ENCODE measurements around the gene GNA12.

GRCh38 chr7:2798669-2799068 is 45.4 kb downstream of the GNA12 start:
- TF ChIP-seq, protein P1, sequence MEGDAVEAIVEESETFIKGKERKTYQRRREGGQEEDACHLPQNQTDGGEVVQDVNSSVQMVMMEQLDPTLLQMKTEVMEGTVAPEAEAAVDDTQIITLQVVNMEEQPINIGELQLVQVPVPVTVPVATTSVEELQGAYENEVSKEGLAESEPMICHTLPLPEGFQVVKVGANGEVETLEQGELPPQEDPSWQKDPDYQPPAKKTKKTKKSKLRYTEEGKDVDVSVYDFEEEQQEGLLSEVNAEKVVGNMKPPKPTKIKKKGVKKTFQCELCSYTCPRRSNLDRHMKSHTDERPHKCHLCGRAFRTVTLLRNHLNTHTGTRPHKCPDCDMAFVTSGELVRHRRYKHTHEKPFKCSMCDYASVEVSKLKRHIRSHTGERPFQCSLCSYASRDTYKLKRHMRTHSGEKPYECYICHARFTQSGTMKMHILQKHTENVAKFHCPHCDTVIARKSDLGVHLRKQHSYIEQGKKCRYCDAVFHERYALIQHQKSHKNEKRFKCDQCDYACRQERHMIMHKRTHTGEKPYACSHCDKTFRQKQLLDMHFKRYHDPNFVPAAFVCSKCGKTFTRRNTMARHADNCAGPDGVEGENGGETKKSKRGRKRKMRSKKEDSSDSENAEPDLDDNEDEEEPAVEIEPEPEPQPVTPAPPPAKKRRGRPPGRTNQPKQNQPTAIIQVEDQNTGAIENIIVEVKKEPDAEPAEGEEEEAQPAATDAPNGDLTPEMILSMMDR (IDR thresholded peaks at IDR 0.05; ENCODE audit: insufficient read depth, low read length), result no peak
- TF ChIP-seq, protein P2, sequence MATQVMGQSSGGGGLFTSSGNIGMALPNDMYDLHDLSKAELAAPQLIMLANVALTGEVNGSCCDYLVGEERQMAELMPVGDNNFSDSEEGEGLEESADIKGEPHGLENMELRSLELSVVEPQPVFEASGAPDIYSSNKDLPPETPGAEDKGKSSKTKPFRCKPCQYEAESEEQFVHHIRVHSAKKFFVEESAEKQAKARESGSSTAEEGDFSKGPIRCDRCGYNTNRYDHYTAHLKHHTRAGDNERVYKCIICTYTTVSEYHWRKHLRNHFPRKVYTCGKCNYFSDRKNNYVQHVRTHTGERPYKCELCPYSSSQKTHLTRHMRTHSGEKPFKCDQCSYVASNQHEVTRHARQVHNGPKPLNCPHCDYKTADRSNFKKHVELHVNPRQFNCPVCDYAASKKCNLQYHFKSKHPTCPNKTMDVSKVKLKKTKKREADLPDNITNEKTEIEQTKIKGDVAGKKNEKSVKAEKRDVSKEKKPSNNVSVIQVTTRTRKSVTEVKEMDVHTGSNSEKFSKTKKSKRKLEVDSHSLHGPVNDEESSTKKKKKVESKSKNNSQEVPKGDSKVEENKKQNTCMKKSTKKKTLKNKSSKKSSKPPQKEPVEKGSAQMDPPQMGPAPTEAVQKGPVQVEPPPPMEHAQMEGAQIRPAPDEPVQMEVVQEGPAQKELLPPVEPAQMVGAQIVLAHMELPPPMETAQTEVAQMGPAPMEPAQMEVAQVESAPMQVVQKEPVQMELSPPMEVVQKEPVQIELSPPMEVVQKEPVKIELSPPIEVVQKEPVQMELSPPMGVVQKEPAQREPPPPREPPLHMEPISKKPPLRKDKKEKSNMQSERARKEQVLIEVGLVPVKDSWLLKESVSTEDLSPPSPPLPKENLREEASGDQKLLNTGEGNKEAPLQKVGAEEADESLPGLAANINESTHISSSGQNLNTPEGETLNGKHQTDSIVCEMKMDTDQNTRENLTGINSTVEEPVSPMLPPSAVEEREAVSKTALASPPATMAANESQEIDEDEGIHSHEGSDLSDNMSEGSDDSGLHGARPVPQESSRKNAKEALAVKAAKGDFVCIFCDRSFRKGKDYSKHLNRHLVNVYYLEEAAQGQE (IDR thresholded peaks at IDR 0.05; ENCODE audit: insufficient replicate concordance, low read depth), result no peak
- TF ChIP-seq POLR2AphosphoS5 (IDR thresholded peaks at IDR 0.05; ENCODE audit: low read depth) (no peak), GABPA (IDR thresholded peaks at IDR 0.05; ENCODE audit: low read depth) (no peak)

Data from HL-60 (cell line).